Smooth muscle cell (in vitro differentiated cells): Measurements from ENCODE around the gene PARD3B. TPM values are rescaled to one million over a fixed set of nuclear protein-coding genes. Genes with fewer than 3 reads are reported as not detected.

ENCODE experiments used
- DNase-seq: peaks from one replicate; lab custom pipeline; 2025; ENCODE audit not compliant: unreplicated experiment; lab: John Stamatoyannopoulos, UW
- H2AFZ ChIP-seq: fragments of 200-600 bp; sonication (generic); 2 replicates; pipeline ENCODE4 v1.6.0; 2016; ENCODE audit warnings: antibody characterized with exemption, low read depth, mild to moderate bottlenecking
- H3F3A ChIP-seq: fragments of 200-600 bp; sonication (generic); 2 replicates; pipeline ENCODE4 v1.6.0; 2017; ENCODE audit warnings: antibody characterized with exemption, low read depth
- H3K27ac ChIP-seq: fragments of 200-600 bp; sonication (generic); 2 replicates; pipeline ENCODE4 v1.5.1; 2016; ENCODE audit warnings: low read depth, mild to moderate bottlenecking
- H3K27me3 ChIP-seq: fragments of 200-600 bp; sonication (generic); 2 replicates; pipeline ENCODE4 v1.6.1; 2016; ENCODE audit warnings: low read depth, mild to moderate bottlenecking
- H3K36me3 ChIP-seq: fragments of 200-600 bp; sonication (generic); 2 replicates; pipeline ENCODE4 v1.5.1; 2016; ENCODE audit warnings: low read depth
- H3K4me1 ChIP-seq: fragments of 200-600 bp; sonication (generic); 2 replicates; pipeline ENCODE4 v1.5.1; 2016; ENCODE audit warnings: low read depth
- H3K4me2 ChIP-seq: fragments of 200-600 bp; sonication (generic); 2 replicates; pipeline ENCODE4 v1.6.0; 2016; ENCODE audit warnings: mild to moderate bottlenecking
- H3K4me3 ChIP-seq: fragments of 200-600 bp; sonication (generic); 2 replicates; pipeline ENCODE4 v1.5.1; 2016; ENCODE audit warnings: mild to moderate bottlenecking
- H3K79me2 ChIP-seq: fragments of 200-600 bp; sonication (generic); 2 replicates; pipeline ENCODE4 v1.6.0; 2016; ENCODE audit warnings: low read depth, mild to moderate bottlenecking
- H3K9ac ChIP-seq: fragments of 200-600 bp; sonication (generic); 2 replicates; pipeline ENCODE4 v1.6.0; 2016; ENCODE audit warnings: low read depth
- H3K9me3 ChIP-seq: fragments of 200-600 bp; sonication (generic); replicated peaks from 2 replicates; pipeline ENCODE4 v1.5.1; 2016; ENCODE audit warnings: low read depth
- H4K20me1 ChIP-seq: fragments of 200-600 bp; sonication (generic); 2 replicates; pipeline ENCODE4 v1.6.0; 2016; ENCODE audit warnings: low read depth
- CTCF ChIP-seq: fragments of 200-600 bp; sonication (generic); IDR thresholded peaks from 2 replicates; pipeline ENCODE4 v1.5.1; 2017; ENCODE audit warnings: borderline replicate concordance, mild to moderate bottlenecking, antibody characterized with exemption; ENCODE audit not compliant: insufficient read depth, poor library complexity, severe bottlenecking
- WGBS: methylation state at CpG from one replicate; pipeline ENCODE4 v1.1.7; 2016; ENCODE audit warnings: low lambda C conversion rate; 5-methylcytosine and 5-hydroxymethylcytosine counted together
- polyA plus RNA-seq: library from polyadenylated mRNA; unstranded; fragments of >200 nt; fragmentation: Nextera tagmentation; extraction: Ambion mirVana; gene quantifications from 2 replicates; pipeline ENCODE4 v1.2.1, GENCODE V29; 2016
- total RNA-seq: library from RNA; depleted of rRNA; stranded (reverse); fragments of >200 nt; gene quantifications from 2 replicates; pipeline ENCODE4 v1.2.3, GENCODE V29; 2014

The PARD3B gene
- total and polyA plus RNA-seq, 2 experiments from 2014 or later = 3.3 to 12.2 TPM

GRCh38 chr2:205169012-205169411 lies 623.7 kb downstream of the PARD3B start:
- H3K9ac ChIP-seq = no peak overlapping the region
- no peaks in the 10 kb centered on the region for H3K79me2 ChIP-seq
- H3K27ac ChIP-seq = no peak overlapping the region
- H3K4me3 ChIP-seq = no peak overlapping the region
- H3K36me3 ChIP-seq = no peaks in the 10 kb centered on the region
- H3K9me3 ChIP-seq = no peaks in the 10 kb centered on the region
- DNase-seq = no peak
- H3K4me2 ChIP-seq = no peak overlapping the region
- no peak for TF ChIP-seq CTCF
- WGBS = 92% methylated on average over 2 of the region's 2 CpGs
- no peak overlapping the region for H2AFZ ChIP-seq
- no peaks in the 10 kb centered on the region for H3K4me1 ChIP-seq
- no peaks in the 10 kb centered on the region for H3F3A ChIP-seq
- no peaks in the 10 kb centered on the region for H4K20me1 ChIP-seq
- no peaks in the 10 kb centered on the region for H3K27me3 ChIP-seq

DNA sequence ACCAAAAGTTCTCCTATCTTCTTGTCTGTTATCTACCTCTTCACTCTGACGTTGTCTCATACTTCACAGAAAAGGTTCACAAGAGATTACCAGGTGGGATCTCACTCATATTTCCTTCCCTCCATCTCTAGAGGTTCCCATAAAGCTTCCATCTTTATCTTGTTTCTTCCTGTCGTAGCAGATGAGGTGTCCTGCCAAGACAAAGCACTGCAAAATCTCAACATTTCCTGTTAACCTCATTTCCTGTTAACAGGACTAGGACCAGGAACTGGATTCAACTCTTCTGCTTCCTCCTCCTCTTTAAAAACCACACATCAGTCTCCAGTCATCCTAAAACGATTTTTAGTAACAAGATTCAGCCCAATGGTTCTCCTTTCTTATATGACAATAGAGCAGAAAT lies 624.2 kb downstream of the PARD3B start:
- no peak overlapping the region for H3K9ac ChIP-seq
- no peak for DNase-seq
- WGBS = 78% methylated on average over 3 of the region's 3 CpGs

DNA sequence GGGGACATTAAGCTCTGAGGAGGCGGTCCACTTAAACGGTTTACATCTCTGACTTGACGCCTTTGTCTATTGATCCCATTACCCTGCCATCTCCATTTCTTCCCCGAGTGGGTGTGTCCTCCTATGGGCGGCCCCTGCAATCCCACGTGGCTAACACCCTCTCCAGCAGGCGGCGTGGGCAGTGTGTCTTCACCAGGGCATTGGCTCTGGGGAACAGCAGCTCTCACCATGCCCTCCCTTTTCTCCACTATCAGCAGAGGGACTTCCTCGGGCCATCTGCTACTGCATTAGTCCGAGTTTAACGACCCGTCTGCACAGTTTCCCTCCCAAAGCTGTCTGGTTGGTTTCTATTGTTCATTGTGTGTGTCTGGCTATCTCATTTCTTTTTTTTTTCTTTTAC lies 625.1 kb downstream of the PARD3B start:
- no peak overlapping the region for H3K9ac ChIP-seq
- WGBS = 55% methylated on average over 12 of the region's 12 CpGs

More for the DNA sequence above, 624.2 kb downstream of the PARD3B start:
- Histone ChIP-seq H3K9me3 (no peaks in the 10 kb centered on the region), H3F3A (no peaks in the 10 kb centered on the region), H3K79me2 (no peaks in the 10 kb centered on the region), H3K4me3 (no peak overlapping the region), H3K36me3 (no peaks in the 10 kb centered on the region), H4K20me1 (no peaks in the 10 kb centered on the region), H2AFZ (no peak overlapping the region), H3K27ac (no peak overlapping the region), H3K4me1 (no peaks in the 10 kb centered on the region), H3K27me3 (no peaks in the 10 kb centered on the region), H3K4me2 (no peak overlapping the region)
- no peak for TF ChIP-seq CTCF

More for the DNA sequence above, 625.1 kb downstream of the PARD3B start:
- no peak overlapping the region for H2AFZ ChIP-seq
- no peaks in the 10 kb centered on the region for H3K27me3 ChIP-seq
- no peak overlapping the region for H3K27ac ChIP-seq
- H3F3A ChIP-seq = no peaks in the 10 kb centered on the region
- H3K4me3 ChIP-seq = no peak overlapping the region
- no peaks in the 10 kb centered on the region for H4K20me1 ChIP-seq
- no peaks in the 10 kb centered on the region for H3K4me1 ChIP-seq
- DNase-seq = no peak
- TF ChIP-seq CTCF = no peak
- H3K9me3 ChIP-seq = no peaks in the 10 kb centered on the region
- no peak overlapping the region for H3K4me2 ChIP-seq
- H3K79me2 ChIP-seq = no peaks in the 10 kb centered on the region
- no peaks in the 10 kb centered on the region for H3K36me3 ChIP-seq
